ENCODE measurements around the gene MCRIP1.

Gene MCRIP1

GRCh38 chr17:81805707-81806460 lies 27.2 kb downstream of the MCRIP1 start:
- Histone ChIP-seq H3K27me3 (ENCODE audit: insufficient read depth, poor library complexity, severe bottlenecking) (peaks cover 45% of the 10 kb centered on the region), H3K27ac (replicated peaks) (no peak overlapping the region), H3K4me3 (replicated peaks; ENCODE audit: insufficient read depth, low read length) (no peak overlapping the region)
- DNase-seq (ENCODE audit: low read depth in 1 of 2, low spot score in 1 of 2): no peak
- TF ChIP-seq POLR2AphosphoS5 (IDR thresholded peaks at IDR 0.05; ENCODE audit: low read depth) (no peak), GABPA (IDR thresholded peaks at IDR 0.05; ENCODE audit: low read depth) (no peak), CTCF (IDR thresholded peaks at IDR 0.05; ENCODE audit: insufficient read depth, low read length) (no peak), SPI1 (IDR thresholded peaks at IDR 0.05; ENCODE audit: borderline replicate concordance, low read depth) (no peak), REST (IDR thresholded peaks at IDR 0.05; ENCODE audit: insufficient replicate concordance, low read depth) (no peak)

DNA sequence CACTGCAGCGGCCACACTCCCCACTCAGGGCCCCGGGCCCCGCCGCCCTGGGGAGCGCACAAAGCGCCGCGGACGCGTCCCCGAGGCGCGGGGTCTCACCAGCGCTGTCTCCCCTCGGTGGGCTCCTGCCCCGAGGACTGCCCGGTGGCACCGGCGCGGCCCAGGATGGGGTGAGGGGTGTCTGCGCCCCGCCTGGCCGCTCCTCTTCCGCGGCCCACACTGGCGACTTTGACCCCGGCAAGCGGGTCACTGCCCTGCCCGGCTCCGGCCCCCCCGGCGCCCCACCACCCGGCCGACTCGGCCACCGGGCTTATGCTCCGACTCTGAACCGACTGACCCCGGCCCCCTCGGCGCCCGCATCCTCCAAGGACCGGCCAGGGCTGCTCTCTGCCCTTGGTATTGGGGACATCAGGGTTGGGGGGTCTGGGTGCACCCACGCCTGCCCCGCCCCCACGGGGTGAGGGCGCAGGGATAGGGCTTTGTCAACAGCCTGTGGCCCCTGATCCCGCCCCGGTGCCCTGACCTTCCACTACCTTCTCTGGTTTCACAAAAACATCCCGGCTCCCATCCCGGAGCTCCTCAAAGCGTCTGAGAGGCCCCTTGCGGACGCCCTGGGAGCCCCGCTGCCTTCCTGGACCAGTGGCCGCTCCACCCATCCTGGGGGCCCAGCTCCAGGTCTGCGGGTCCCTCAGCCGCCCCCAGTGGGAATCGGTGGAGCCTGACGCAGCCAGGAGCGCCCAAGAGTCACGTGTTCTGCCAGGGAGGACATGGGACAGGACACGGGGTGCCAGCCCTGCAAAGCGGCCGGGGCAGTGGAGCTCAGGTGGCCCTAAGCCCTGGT lies 28.3 kb downstream of the MCRIP1 start:
- Histone ChIP-seq H3K27ac (replicated peaks) (no peak overlapping the region), H3K4me3 (replicated peaks; ENCODE audit: insufficient read depth, low read length) (no peak overlapping the region), H3K27me3 (ENCODE audit: insufficient read depth, poor library complexity, severe bottlenecking) (peaks cover 45% of the 10 kb centered on the region)
- DNase-seq (ENCODE audit: low read depth in 1 of 2, low spot score in 1 of 2): no peak
- no peak for TF ChIP-seq REST (IDR thresholded peaks at IDR 0.05; ENCODE audit: insufficient replicate concordance, low read depth)
- no peak for TF ChIP-seq POLR2AphosphoS5 (IDR thresholded peaks at IDR 0.05; ENCODE audit: low read depth)
- TF ChIP-seq CTCF (IDR thresholded peaks at IDR 0.05; ENCODE audit: insufficient read depth, low read length): no peak
- no peak for TF ChIP-seq GABPA (IDR thresholded peaks at IDR 0.05; ENCODE audit: low read depth)
- TF ChIP-seq SPI1 (IDR thresholded peaks at IDR 0.05; ENCODE audit: borderline replicate concordance, low read depth): no peak

GRCh38 chr17:81803728-81804558 lies 29.1 kb downstream of the MCRIP1 start, which contains the start of gene GCGR:
Gene GCGR, plus strand, starts transcription at chr17:81804150. Its CDS starts 4,869 bp downstream, at chr17:81809019.
- DNase-seq (ENCODE audit: low read depth in 1 of 2, low spot score in 1 of 2): no peak
- peaks cover 45% of the 10 kb centered on the region for H3K27me3 ChIP-seq (ENCODE audit: insufficient read depth, poor library complexity, severe bottlenecking)
- no peak within 1 kb of the TSS for H3K4me3 ChIP-seq (replicated peaks; ENCODE audit: insufficient read depth, low read length)

More at GRCh38 chr17:81803728-81804558, 29.1 kb downstream of the MCRIP1 start, which contains the start of gene GCGR:
- TF ChIP-seq SPI1 (IDR thresholded peaks at IDR 0.05; ENCODE audit: borderline replicate concordance, low read depth): no peak
- no peak for TF ChIP-seq POLR2AphosphoS5 (IDR thresholded peaks at IDR 0.05; ENCODE audit: low read depth)
- no peak for TF ChIP-seq CTCF (IDR thresholded peaks at IDR 0.05; ENCODE audit: insufficient read depth, low read length)
- no peak for TF ChIP-seq GABPA (IDR thresholded peaks at IDR 0.05; ENCODE audit: low read depth)
- TF ChIP-seq REST (IDR thresholded peaks at IDR 0.05; ENCODE audit: insufficient replicate concordance, low read depth): no peak
- no peak within 1 kb of the TSS for H3K27ac ChIP-seq (replicated peaks)
